Progenitor cell of endocrine pancreas (in vitro differentiated cells): Measurements from ENCODE around the gene HIBCH. TPM values are rescaled to one million over a fixed set of nuclear protein-coding genes. Genes with fewer than 3 reads are reported as not detected.
"Not testable (repeated sequence)": the region's sequence is repeated elsewhere in the genome, so short reads cannot be mapped to it uniquely, and the experiment has no call there.

Source experiments
- DNase-seq: peaks from one replicate; pipeline ENCODE4 v3.0.0; 2021; ENCODE audit warnings: low spot score; ENCODE audit not compliant: unreplicated experiment
- H3K27ac Mint-ChIP-seq: 2 replicates; pipeline ENCODE4 v1.8.0; 2021; ENCODE audit warnings: mild to moderate bottlenecking, moderate library complexity, mixed read lengths
- H3K27me3 Mint-ChIP-seq: 2 replicates; pipeline ENCODE4 v1.8.0; 2021; ENCODE audit warnings: mixed read lengths
- H3K36me3 Mint-ChIP-seq: 2 replicates; pipeline ENCODE4 v1.8.0; 2022; ENCODE audit warnings: mixed read lengths; ENCODE audit not compliant: insufficient read depth
- H3K4me1 Mint-ChIP-seq: 2 replicates; pipeline ENCODE4 v1.8.0; 2021; ENCODE audit warnings: low read depth, mixed read lengths
- H3K4me3 Mint-ChIP-seq: 2 replicates; pipeline ENCODE4 v1.8.0; 2021; ENCODE audit warnings: low read depth, mild to moderate bottlenecking, moderate library complexity, mixed read lengths
- H3K9me3 Mint-ChIP-seq: 2 replicates; pipeline ENCODE4 v1.8.0; 2021; ENCODE audit warnings: low read depth, mixed read lengths
- total RNA-seq: library from RNA; stranded (reverse); gene quantifications from 2 replicates; pipeline ENCODE4 v1.2.1, GENCODE V29; 2021
- TF ChIP-seq, protein P1 (sequence below): fragments of 200-600 bp; sonication (generic); IDR thresholded peaks from one replicate; pipeline ENCODE4 v1.5.0; 2021; ENCODE audit warnings: antibody characterized with exemption, mild to moderate bottlenecking; ENCODE audit not compliant: unreplicated experiment

The HIBCH gene
- total RNA-seq, 1 donor from 2014 or later = 49.5 TPM

DNA sequence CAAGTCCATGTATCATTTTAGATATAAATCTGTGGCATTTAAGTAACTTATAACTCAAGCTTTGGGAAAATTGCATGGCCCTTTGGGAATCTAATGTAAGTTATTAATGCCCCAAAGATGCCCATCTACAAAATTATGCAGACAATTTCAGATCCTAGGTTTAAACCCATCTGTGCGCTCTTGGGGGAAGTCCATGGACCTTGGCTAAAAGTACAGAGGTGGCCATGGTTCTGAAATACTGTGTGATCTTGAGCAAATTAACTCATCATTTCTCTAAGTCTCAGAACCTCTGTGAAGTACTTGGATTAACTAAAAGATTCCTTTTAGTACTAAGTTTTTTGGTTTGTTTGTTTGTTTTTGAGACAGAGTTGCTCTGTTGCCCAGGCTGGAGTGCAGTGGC lies 43.3 kb upstream of the HIBCH start:
- DNase-seq = no peak
- Mint-ChIP-seq H3K9me3 (no peaks in the 10 kb centered on the region), H3K4me3 (no peak overlapping the region), H3K4me1 (no peaks in the 10 kb centered on the region), H3K27me3 (no peaks in the 10 kb centered on the region), H3K36me3 (peaks cover 1% of the 10 kb centered on the region), H3K27ac (no peak overlapping the region)
- TF ChIP-seq, protein P1, sequence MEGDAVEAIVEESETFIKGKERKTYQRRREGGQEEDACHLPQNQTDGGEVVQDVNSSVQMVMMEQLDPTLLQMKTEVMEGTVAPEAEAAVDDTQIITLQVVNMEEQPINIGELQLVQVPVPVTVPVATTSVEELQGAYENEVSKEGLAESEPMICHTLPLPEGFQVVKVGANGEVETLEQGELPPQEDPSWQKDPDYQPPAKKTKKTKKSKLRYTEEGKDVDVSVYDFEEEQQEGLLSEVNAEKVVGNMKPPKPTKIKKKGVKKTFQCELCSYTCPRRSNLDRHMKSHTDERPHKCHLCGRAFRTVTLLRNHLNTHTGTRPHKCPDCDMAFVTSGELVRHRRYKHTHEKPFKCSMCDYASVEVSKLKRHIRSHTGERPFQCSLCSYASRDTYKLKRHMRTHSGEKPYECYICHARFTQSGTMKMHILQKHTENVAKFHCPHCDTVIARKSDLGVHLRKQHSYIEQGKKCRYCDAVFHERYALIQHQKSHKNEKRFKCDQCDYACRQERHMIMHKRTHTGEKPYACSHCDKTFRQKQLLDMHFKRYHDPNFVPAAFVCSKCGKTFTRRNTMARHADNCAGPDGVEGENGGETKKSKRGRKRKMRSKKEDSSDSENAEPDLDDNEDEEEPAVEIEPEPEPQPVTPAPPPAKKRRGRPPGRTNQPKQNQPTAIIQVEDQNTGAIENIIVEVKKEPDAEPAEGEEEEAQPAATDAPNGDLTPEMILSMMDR = no peak

DNA sequence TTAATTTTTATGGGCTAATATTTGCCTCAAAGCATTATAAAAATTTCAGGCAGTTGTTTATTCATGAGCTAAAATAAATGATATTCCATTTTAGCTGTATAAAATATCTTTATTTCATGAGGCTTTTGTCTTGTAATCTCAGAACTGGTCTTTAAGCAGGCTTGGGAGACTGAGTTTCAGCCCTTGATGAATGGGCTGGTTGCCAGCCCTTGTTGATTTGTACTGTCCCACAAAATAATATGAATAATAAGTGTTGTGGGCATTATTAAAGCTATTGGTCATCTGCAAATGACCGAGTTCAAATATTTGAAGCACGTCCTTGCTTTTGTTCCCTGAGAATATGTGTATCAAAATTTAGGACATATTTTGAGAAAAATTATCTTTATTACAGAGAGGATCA lies 41.9 kb upstream of the HIBCH start:
- TF ChIP-seq, protein P1 = no peak
- Mint-ChIP-seq H3K9me3 (no peaks in the 10 kb centered on the region), H3K27ac (no peak overlapping the region), H3K4me1 (peaks cover 9% of the 10 kb centered on the region), H3K4me3 (no peak overlapping the region), H3K27me3 (no peaks in the 10 kb centered on the region), H3K36me3 (no peaks in the 10 kb centered on the region)
- DNase-seq = no peak

DNA sequence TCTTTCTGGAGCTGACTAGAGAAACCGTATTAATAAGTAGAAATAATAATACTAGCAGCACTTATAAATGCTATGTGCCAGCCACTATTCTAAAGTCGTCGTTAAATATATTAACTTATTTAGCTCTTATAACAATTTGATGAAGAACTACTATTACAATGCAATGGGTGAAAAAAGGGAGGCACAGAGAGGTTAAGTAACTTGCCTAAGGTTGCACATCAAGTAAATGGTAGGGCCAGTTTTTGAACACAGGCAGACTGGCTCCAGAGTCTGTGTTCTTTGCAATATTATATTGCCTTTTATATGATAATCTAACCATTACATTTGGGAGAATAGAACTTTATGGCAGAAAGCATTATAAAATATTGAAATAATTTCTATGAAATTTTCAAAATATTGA lies 41.3 kb upstream of the HIBCH start:
- no peak for DNase-seq
- Mint-ChIP-seq H3K27ac (no peak overlapping the region), H3K9me3 (no peaks in the 10 kb centered on the region), H3K27me3 (no peaks in the 10 kb centered on the region), H3K4me1 (peaks cover 15% of the 10 kb centered on the region), H3K36me3 (no peaks in the 10 kb centered on the region), H3K4me3 (no peak overlapping the region)
- TF ChIP-seq, protein P1 = no peak

DNA sequence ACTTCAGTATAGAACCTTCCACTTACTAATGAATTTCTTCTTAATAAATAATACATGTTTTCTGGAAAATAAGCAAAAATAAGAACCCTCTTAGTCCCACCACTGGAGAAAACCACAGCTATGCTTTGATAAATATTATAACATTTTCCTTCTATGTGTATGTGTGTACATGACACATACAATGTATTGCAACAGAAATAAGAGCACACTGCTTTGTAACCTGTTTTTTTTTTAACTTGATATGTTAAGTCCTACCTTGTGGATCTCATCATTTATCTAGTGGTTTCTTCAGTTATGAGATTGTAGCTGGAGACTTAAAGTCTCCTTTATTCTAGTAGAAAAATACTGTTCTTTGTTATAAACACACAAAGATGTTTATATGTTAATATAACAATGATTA lies 40.9 kb upstream of the HIBCH start:
- Mint-ChIP-seq H3K27ac (no peak overlapping the region), H3K36me3 (no peaks in the 10 kb centered on the region), H3K9me3 (no peaks in the 10 kb centered on the region), H3K27me3 (no peaks in the 10 kb centered on the region), H3K4me3 (no peak overlapping the region), H3K4me1 (peaks cover 16% of the 10 kb centered on the region)
- TF ChIP-seq, protein P1 = no peak
- DNase-seq = no peak

DNA sequence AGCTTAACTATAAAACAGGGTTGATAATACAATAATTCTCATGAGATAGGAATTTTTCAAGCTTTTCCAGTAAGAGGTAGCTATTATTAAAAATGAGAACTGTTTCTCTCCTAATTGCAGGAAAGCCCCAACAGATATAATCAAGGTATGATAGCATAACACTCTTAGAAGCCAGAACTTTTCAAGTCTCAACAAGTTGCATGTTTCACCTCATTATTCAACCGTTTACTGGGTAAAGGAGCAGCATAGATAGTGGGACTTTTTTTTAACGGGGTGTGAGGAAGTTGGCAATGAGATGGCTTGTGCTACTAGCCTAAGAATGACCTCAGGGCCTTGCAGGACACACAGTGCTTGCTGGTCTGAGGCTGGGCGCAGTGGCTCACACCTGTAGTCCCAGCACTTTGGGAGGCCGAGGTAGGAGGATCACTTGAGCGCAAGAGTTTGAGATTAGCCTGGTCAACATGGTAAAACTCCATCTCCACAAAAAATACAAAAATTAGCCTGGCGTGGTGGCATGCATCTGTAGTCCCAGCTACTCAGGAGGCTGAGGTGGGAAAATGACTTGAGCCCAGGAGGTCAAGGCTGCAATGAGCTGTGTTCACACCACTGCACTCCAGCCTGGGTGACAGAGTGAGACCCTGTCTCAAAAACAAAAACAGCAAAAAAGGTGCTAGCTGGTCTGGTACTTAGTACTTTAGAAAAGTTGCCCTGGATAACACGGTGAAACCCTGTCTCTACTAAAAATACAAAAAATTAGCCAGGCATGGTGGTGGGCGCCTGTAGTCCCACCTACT lies 39.2 kb upstream of the HIBCH start:
- H3K4me3 Mint-ChIP-seq, H3K27ac Mint-ChIP-seq, DNase-seq, H3K9me3 Mint-ChIP-seq, H3K36me3 Mint-ChIP-seq, H3K27me3 Mint-ChIP-seq: not testable (repeated sequence)
- H3K4me1 Mint-ChIP-seq = peaks cover 25% of the 10 kb centered on the region

DNA sequence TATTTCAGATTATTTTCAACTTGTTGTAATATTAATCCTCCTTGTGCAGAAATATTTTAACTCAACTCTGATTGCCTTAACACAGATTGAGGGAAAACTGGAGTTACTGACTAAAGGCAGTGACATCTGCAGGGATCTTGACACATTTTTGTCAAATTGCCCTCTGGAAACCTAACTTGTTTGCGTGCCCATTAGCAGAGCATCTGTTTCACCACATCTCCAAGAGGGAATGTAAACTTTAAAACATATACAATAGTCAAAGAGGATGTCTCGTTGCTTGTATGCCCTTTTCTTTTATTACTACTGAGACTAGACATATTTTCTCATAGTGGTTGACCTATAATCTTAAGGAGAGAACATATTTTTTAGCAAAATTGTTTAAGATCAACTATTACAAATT lies 38.0 kb upstream of the HIBCH start:
- H3K4me1 Mint-ChIP-seq = peaks cover 35% of the 10 kb centered on the region
- H3K36me3 Mint-ChIP-seq = no peaks in the 10 kb centered on the region
- no peak overlapping the region for H3K4me3 Mint-ChIP-seq

More for the DNA sequence above, 38.0 kb upstream of the HIBCH start:
- TF ChIP-seq, protein P1 = no peak
- Mint-ChIP-seq H3K9me3 (no peaks in the 10 kb centered on the region), H3K27ac (no peak overlapping the region), H3K27me3 (no peaks in the 10 kb centered on the region)
- no peak for DNase-seq
